ENCODE results near the gene KCND3. TPM values are rescaled to one million over a fixed set of nuclear protein-coding genes. Genes with fewer than 3 reads are reported as not detected.

KCND3 gene
- total RNA-seq, 1 donor = 0.09 TPM

- TF ChIP-seq CTCF (IDR thresholded peaks at IDR 0.05; ENCODE audit: insufficient read depth, low read length) = no peak
- no peak for DNase-seq (ENCODE audit: low read depth)
- H3K4me3 ChIP-seq (ENCODE audit: low read depth, low read length) = no peak overlapping the region
Measured at GRCh38 chr1:111911776-111912515, 77.5 kb downstream of the KCND3 start.

GRCh38 chr1:111911061-111911460 lies 78.4 kb downstream of the KCND3 start:
- no peak for TF ChIP-seq CTCF (IDR thresholded peaks at IDR 0.05; ENCODE audit: insufficient read depth, low read length)

GRCh38 chr1:111909030-111909429 lies 80.4 kb downstream of the KCND3 start:
- no peak for DNase-seq (ENCODE audit: low read depth)
- TF ChIP-seq CTCF (IDR thresholded peaks at IDR 0.05; ENCODE audit: insufficient read depth, low read length) = no peak
- no peak overlapping the region for H3K4me3 ChIP-seq (ENCODE audit: low read depth, low read length)

More at GRCh38 chr1:111911061-111911460, 78.4 kb downstream of the KCND3 start:
- no peak overlapping the region for H3K4me3 ChIP-seq (ENCODE audit: low read depth, low read length)
- DNase-seq (ENCODE audit: low read depth) = no peak

GRCh38 chr1:111908011-111908621 lies 81.4 kb downstream of the KCND3 start:
- H3K4me3 ChIP-seq (ENCODE audit: low read depth, low read length) = no peak overlapping the region
- no peak for TF ChIP-seq CTCF (IDR thresholded peaks at IDR 0.05; ENCODE audit: insufficient read depth, low read length)
- DNase-seq (ENCODE audit: low read depth) = no peak

- TF ChIP-seq CTCF (IDR thresholded peaks at IDR 0.05; ENCODE audit: insufficient read depth, low read length) = no peak
- DNase-seq (ENCODE audit: low read depth) = no peak
- H3K4me3 ChIP-seq (ENCODE audit: low read depth, low read length) = no peak overlapping the region
Measured at GRCh38 chr1:111907321-111907720, 82.1 kb downstream of the KCND3 start.

- H3K4me3 ChIP-seq (ENCODE audit: low read depth, low read length) = no peak overlapping the region
- TF ChIP-seq CTCF (IDR thresholded peaks at IDR 0.05; ENCODE audit: insufficient read depth, low read length) = no peak
Measured at GRCh38 chr1:111906816-111907215, 82.7 kb downstream of the KCND3 start.

More at GRCh38 chr1:111906816-111907215, 82.7 kb downstream of the KCND3 start:
- DNase-seq (ENCODE audit: low read depth) = no peak
